Upper lobe of left lung (tissue), 6 donors: ENCODE measurements around the gene CASS4. TPM values are rescaled to one million over a fixed set of nuclear protein-coding genes. Genes with fewer than 3 reads are reported as not detected.

Experiments used
- ATAC-seq, 2 donors: fragments of 200-7000 bp; cut with Tn5 transposase; one replicate each; pipeline ENCODE4 v1.9.1; 2022; ENCODE audit warnings: mild to moderate bottlenecking in 2 of 2, moderate library complexity in 2 of 2; ENCODE audit not compliant: low FRiP score in 2 of 2
- DNase-seq, 2 donors: peaks; one replicate each; pipeline ENCODE4 v3.0.0-alpha.2; 2019 to 2020
- H3K27ac ChIP-seq, 4 donors: fragments of 200-600 bp; sonication (generic); one replicate each; pipeline ENCODE4 v1.5.1; 2016 to 2019
- H3K27me3 ChIP-seq, 4 donors: fragments of 200-600 bp; sonication (generic); one replicate each; pipeline ENCODE4 v1.5.1; 2017 to 2019
- H3K36me3 ChIP-seq, 4 donors: fragments of 200-600 bp; sonication (generic); one replicate each; pipeline ENCODE4 v1.5.1; 2016 to 2019
- H3K4me1 ChIP-seq, 4 donors: fragments of 200-600 bp; sonication (generic); one replicate each; pipeline ENCODE4 v1.5.1; 2018 to 2019
- H3K4me3 ChIP-seq, 4 donors: fragments of 200-600 bp; sonication (generic); one replicate each; pipeline ENCODE4 v1.5.1; 2017 to 2019; ENCODE audit warnings: mild to moderate bottlenecking in 2 of 4, moderate library complexity in 1 of 4
- H3K9me3 ChIP-seq, 4 donors: fragments of 200-600 bp; sonication (generic); one replicate each; pipeline ENCODE4 v1.5.1; 2018 to 2019
- CTCF ChIP-seq, 6 experiments: fragments of 450-650 bp in 4 of 6; fragments of 200-600 bp in 2 of 6; sonication (generic) in 2 of 6; IDR thresholded peaks; one replicate each; pipeline ENCODE4 v1.5.1; 2016 to 2019; ENCODE audit warnings: antibody characterized with exemption in 6 of 6
- EP300 ChIP-seq, 4 donors: sonication (generic); formaldehyde crosslinking; IDR thresholded peaks; one replicate each; pipeline ENCODE4 v1.5.1; 2017; ENCODE audit warnings: antibody characterized with exemption in 4 of 4, control low read depth in 2 of 4
- POLR2A ChIP-seq, 4 donors: fragments of 450-650 bp; IDR thresholded peaks; one replicate each; pipeline ENCODE4 v1.5.1; 2016 to 2017; ENCODE audit warnings: antibody characterized with exemption in 4 of 4, mild to moderate bottlenecking in 2 of 4
- POLR2AphosphoS5 ChIP-seq, 2 donors: sonication (generic); formaldehyde crosslinking; IDR thresholded peaks; one replicate each; pipeline ENCODE4 v1.5.1; 2017; ENCODE audit warnings: antibody characterized with exemption in 2 of 2
- WGBS, 2 donors: methylation state at CpG; one replicate each; pipeline ENCODE4 v1.1.5; 2017 to 2018; 5-methylcytosine and 5-hydroxymethylcytosine counted together
- total RNA-seq, 6 donors: library from RNA; depleted of rRNA in 4 of 6; stranded (reverse); fragments of >200 nt in 4 of 6; gene quantifications; one replicate each; pipeline versions ENCODE4 v1.1.0 to v1.2.1, GENCODE V29; 2016 to 2021
- donor health status: DM: no; HTN: no; CAD: no; lungs with moderate emphysema.
- donor health status: DM: no; HTN: yes; CAD: no; lungs with severe emphysema.

Gene CASS4
- total RNA-seq, 6 donors from 2014 or later = 13.4 to 31.4 (median 19.5) TPM

- H3K4me3 ChIP-seq = no peak overlapping the region
- WGBS, 2 donors = 60% methylated on average over 1 of the region's 1 CpG
- no peak for TF ChIP-seq CTCF (IDR thresholded peaks at IDR 0.05)
- TF ChIP-seq EP300 (IDR thresholded peaks at IDR 0.05) = no peak
- TF ChIP-seq POLR2A (IDR thresholded peaks at IDR 0.05) = no peak
- TF ChIP-seq POLR2AphosphoS5 (IDR thresholded peaks at IDR 0.05) = no peak
- peak overlapping the region in 2 of 4 donors; percentile 38 to 64 for H3K27ac ChIP-seq
- peaks cover 31 to 57% (median 42%) of the 10 kb centered on the region in 4 donors for H3K4me1 ChIP-seq
- H3K36me3 ChIP-seq = no peaks in the 10 kb centered on the region
- H3K9me3 ChIP-seq = no peaks in the 10 kb centered on the region
- ATAC-seq = no peak
- no peak for DNase-seq
- no peaks in the 10 kb centered on the region for H3K27me3 ChIP-seq
These were observed 11.8 kb downstream of the CASS4 start for GRCh38 chr20:56423886-56424285.

- WGBS, 2 donors = 100% methylated on average over 1 of the region's 1 CpG; no CpG with 5 or more reads in 1 of the 2 donors
- ATAC-seq (no peak), DNase-seq (peak in 1 of 2 donors; percentile 9)
- Histone ChIP-seq H3K9me3 (no peaks in the 10 kb centered on the region), H3K27me3 (no peaks in the 10 kb centered on the region), H3K4me3 (no peak overlapping the region), H3K36me3 (no peaks in the 10 kb centered on the region), H3K27ac (peak overlapping the region in 1 of 4 donors; percentile 9), H3K4me1 (peaks cover 33 to 56% (median 40%) of the 10 kb centered on the region in 4 donors)
- TF ChIP-seq POLR2AphosphoS5 (IDR thresholded peaks at IDR 0.05) = no peak
- no peak for TF ChIP-seq POLR2A (IDR thresholded peaks at IDR 0.05)
- TF ChIP-seq CTCF (IDR thresholded peaks at IDR 0.05) = no peak
- no peak for TF ChIP-seq EP300 (IDR thresholded peaks at IDR 0.05)
These were observed 12.9 kb downstream of the CASS4 start for GRCh38 chr20:56424931-56425330.

- H3K27ac ChIP-seq = peak overlapping the region in 3 of 4 donors; percentile 4 to 54 (median 21)
- DNase-seq = peak in 1 of 2 donors; percentile 1
- WGBS, 2 donors = 86 to 90% methylated on average over 9 of the region's 9 CpGs
- H3K4me3 ChIP-seq = no peak overlapping the region
- H3K9me3 ChIP-seq = no peaks in the 10 kb centered on the region
- no peaks in the 10 kb centered on the region for H3K36me3 ChIP-seq
- no peak for TF ChIP-seq POLR2A (IDR thresholded peaks at IDR 0.05)
- TF ChIP-seq CTCF (IDR thresholded peaks at IDR 0.05) = no peak
- TF ChIP-seq EP300 (IDR thresholded peaks at IDR 0.05) = no peak
- TF ChIP-seq POLR2AphosphoS5 (IDR thresholded peaks at IDR 0.05) = no peak
- H3K27me3 ChIP-seq = no peaks in the 10 kb centered on the region
- H3K4me1 ChIP-seq = peaks cover 36 to 56% (median 45%) of the 10 kb centered on the region in 4 donors
- no peak for ATAC-seq
These were observed 14.0 kb downstream of the CASS4 start for GRCh38 chr20:56426026-56426425.

- H3K27me3 ChIP-seq = no peaks in the 10 kb centered on the region
- H3K27ac ChIP-seq = peak overlapping the region in 2 of 4 donors; percentile 15 to 54
- no peak overlapping the region for H3K4me3 ChIP-seq
- H3K36me3 ChIP-seq = no peaks in the 10 kb centered on the region
- ATAC-seq (no peak), DNase-seq (no peak)
- H3K9me3 ChIP-seq = no peaks in the 10 kb centered on the region
- TF ChIP-seq EP300 (IDR thresholded peaks at IDR 0.05) = no peak
- no peak for TF ChIP-seq CTCF (IDR thresholded peaks at IDR 0.05)
- no peak for TF ChIP-seq POLR2AphosphoS5 (IDR thresholded peaks at IDR 0.05)
- no peak for TF ChIP-seq POLR2A (IDR thresholded peaks at IDR 0.05)
- peaks cover 33 to 52% (median 38%) of the 10 kb centered on the region in 4 donors for H3K4me1 ChIP-seq
These were observed 14.9 kb downstream of the CASS4 start for GRCh38 chr20:56426926-56427325.

- Histone ChIP-seq H3K27ac (peak overlapping the region; percentile 17 to 54 (median 30)), H3K4me3 (no peak overlapping the region), H3K9me3 (no peaks in the 10 kb centered on the region), H3K4me1 (peaks cover 25 to 46% (median 33%) of the 10 kb centered on the region in 4 donors), H3K36me3 (no peaks in the 10 kb centered on the region), H3K27me3 (no peaks in the 10 kb centered on the region)
- ATAC-seq = no peak
- peak in 1 of 2 donors; percentile 16 for DNase-seq
- no peak for TF ChIP-seq POLR2AphosphoS5 (IDR thresholded peaks at IDR 0.05)
- TF ChIP-seq POLR2A (IDR thresholded peaks at IDR 0.05) = no peak
- no peak for TF ChIP-seq EP300 (IDR thresholded peaks at IDR 0.05)
- TF ChIP-seq CTCF (IDR thresholded peaks at IDR 0.05) = no peak
- 54 to 68% methylated on average over 4 of the region's 4 CpGs for WGBS, 2 donors
These were observed 15.7 kb downstream of the CASS4 start for GRCh38 chr20:56427797-56428196.
